Measurements from ENCODE around the gene LHFPL6. TPM values are rescaled to one million over a fixed set of nuclear protein-coding genes. Genes with fewer than 3 reads are reported as not detected.

Gene LHFPL6
- total and polyA plus RNA-seq, 2 experiments from 2014 or later: 7.8 to 9.5 TPM

GRCh38 chr13:39402221-39402970 lies 200.6 kb downstream of the LHFPL6 start:
- Mint-ChIP-seq H3K4me1 (peaks cover 35% of the 10 kb centered on the region), H3K9me3 (no peaks in the 10 kb centered on the region)
- no peak overlapping the region for H3K4me3 ChIP-seq

More at GRCh38 chr13:39402221-39402970, 200.6 kb downstream of the LHFPL6 start:
- Mint-ChIP-seq H3K36me3 (ENCODE audit: low read depth) (no peaks in the 10 kb centered on the region), H3K4me3 (no peak overlapping the region), H3K27ac (no peak overlapping the region), H3K27me3 (ENCODE audit: insufficient read depth, low read depth, poor library complexity) (peaks cover 4% of the 10 kb centered on the region)
- TF ChIP-seq POLR2AphosphoS5 (IDR thresholded peaks at IDR 0.05; ENCODE audit: low read depth) (no peak), REST (IDR thresholded peaks at IDR 0.05; ENCODE audit: unreplicated experiment) (no peak), CREB1 (CRISPR knock-in tag; IDR thresholded peaks at IDR 0.05; ENCODE audit: low read depth) (no peak), ZNF462 (CRISPR knock-in tag; IDR thresholded peaks at IDR 0.05) (no peak), ETS1 (IDR thresholded peaks at IDR 0.05) (no peak), EZH2phosphoT487 (IDR thresholded peaks at IDR 0.05; ENCODE audit: unreplicated experiment) (no peak), STAT1 (IDR thresholded peaks at IDR 0.05; ENCODE audit: unreplicated experiment) (no peak), EZH2 (IDR thresholded peaks at IDR 0.05; ENCODE audit: low read depth, unreplicated experiment) (no peak), CTCF (conservative IDR thresholded peaks at IDR 0.05; ENCODE audit: low read depth in 2 of 2) (no peak), JUNB (IDR thresholded peaks at IDR 0.05; ENCODE audit: unreplicated experiment) (no peak), NANOG (IDR thresholded peaks at IDR 0.05; ENCODE audit: borderline replicate concordance) (no peak), ZNF114 (CRISPR knock-in tag; IDR thresholded peaks at IDR 0.05) (no peak), ZNF331 (CRISPR knock-in tag; IDR thresholded peaks at IDR 0.05; ENCODE audit: low read depth) (no peak)
- Histone ChIP-seq H4K20me1 (replicated peaks; ENCODE audit: insufficient read depth) (no peaks in the 10 kb centered on the region), H3F3A (replicated peaks; ENCODE audit: low read depth) (no peaks in the 10 kb centered on the region), H3K36me3 (ENCODE audit: insufficient read depth) (no peaks in the 10 kb centered on the region), H3K79me2 (replicated peaks; ENCODE audit: insufficient read depth) (no peaks in the 10 kb centered on the region), H3K4me2 (no peak overlapping the region), H3K4me1 (ENCODE audit: insufficient read depth) (peaks cover 25% of the 10 kb centered on the region), H3K9me2 (ENCODE audit: insufficient read depth) (no peaks in the 10 kb centered on the region), H2AFZ (no peak overlapping the region), H3K27me3 (ENCODE audit: insufficient read depth) (peaks cover 10% of the 10 kb centered on the region; the same call in 1 of the 2 replicates), H3K27ac (ENCODE audit: low read depth) (no peak overlapping the region)
- DNase-seq (ENCODE audit: low spot score): no peak
- ATAC-seq: no peak

All from GM23338 (cell line).